ENCODE measurements around the gene MORC2.

The MORC2 gene

GRCh38 chr22:30968924-30969531, 454 bp upstream of the MORC2 start, which contains the start of gene TUG1:
Gene TUG1 (plus strand): TSS chr22:30969265.
- peaks cover 39% of the 10 kb centered on the region for H3K4me1 ChIP-seq (ENCODE audit: insufficient read depth, low read length, poor library complexity, severe bottlenecking)
- H3K79me2 ChIP-seq (ENCODE audit: insufficient read depth, low read length) = peaks cover 92% of the 10 kb centered on the region
- no peaks in the 10 kb centered on the region for H3K9me2 ChIP-seq (replicated peaks; ENCODE audit: low read depth, low read length)
- H3K9ac ChIP-seq (ENCODE audit: low read depth, low read length, poor library complexity, severe bottlenecking) = peak within 1 kb of the TSS; percentile 80
- peaks cover 49% of the 10 kb centered on the region for H4K20me1 ChIP-seq (ENCODE audit: insufficient read depth, low read length, poor library complexity, severe bottlenecking)
- H3K36me3 ChIP-seq (ENCODE audit: insufficient read depth, low read length) = peaks cover 27% of the 10 kb centered on the region
- no peak for TF ChIP-seq CTCF (conservative IDR thresholded peaks at IDR 0.05; ENCODE audit: low read length)
- TF ChIP-seq EZH2phosphoT487 (IDR thresholded peaks at IDR 0.05; ENCODE audit: borderline replicate concordance) = no peak
- H3K9me3 ChIP-seq (ENCODE audit: insufficient read depth, low read depth, low read length) = peaks cover 3% of the 10 kb centered on the region; the same call in 1 of the 2 replicates
- H3K4me2 ChIP-seq (ENCODE audit: low read depth, low read length, poor library complexity, severe bottlenecking) = peak within 1 kb of the TSS; percentile 96
- H3K4me3 ChIP-seq (ENCODE audit: low read length, poor library complexity, severe bottlenecking) = peak within 1 kb of the TSS; percentile 98
- peak within 1 kb of the TSS; percentile 82 for H2AFZ ChIP-seq (ENCODE audit: low read length)
- no peaks in the 10 kb centered on the region for H3F3A ChIP-seq (ENCODE audit: low read depth)
- H3K27me3 ChIP-seq (ENCODE audit: insufficient read depth, low read length, poor library complexity, severe bottlenecking) = no peaks in the 10 kb centered on the region

GRCh38 chr22:30964858-30965257, 3.7 kb downstream of the MORC2 start:
- H4K20me1 ChIP-seq (ENCODE audit: insufficient read depth, low read length, poor library complexity, severe bottlenecking) = peaks cover 19% of the 10 kb centered on the region
- H3K4me1 ChIP-seq (ENCODE audit: insufficient read depth, low read length, poor library complexity, severe bottlenecking) = peaks cover 16% of the 10 kb centered on the region
- no peaks in the 10 kb centered on the region for H3K9me2 ChIP-seq (replicated peaks; ENCODE audit: low read depth, low read length)
- no peak for TF ChIP-seq EZH2phosphoT487 (IDR thresholded peaks at IDR 0.05; ENCODE audit: borderline replicate concordance)
- TF ChIP-seq CTCF (conservative IDR thresholded peaks at IDR 0.05; ENCODE audit: low read length) = no peak
- peaks cover 61% of the 10 kb centered on the region for H3K79me2 ChIP-seq (ENCODE audit: insufficient read depth, low read length)
- H3K4me3 ChIP-seq (ENCODE audit: low read length, poor library complexity, severe bottlenecking) = peak overlapping the region; percentile 98
- no peak overlapping the region for H3K9ac ChIP-seq (ENCODE audit: low read depth, low read length, poor library complexity, severe bottlenecking)
- no peak overlapping the region for H2AFZ ChIP-seq (ENCODE audit: low read length)
- no peaks in the 10 kb centered on the region for H3K9me3 ChIP-seq (ENCODE audit: insufficient read depth, low read depth, low read length)
- H3K27me3 ChIP-seq (ENCODE audit: insufficient read depth, low read length, poor library complexity, severe bottlenecking) = no peaks in the 10 kb centered on the region
- peak overlapping the region; percentile 62 for H3K4me2 ChIP-seq (ENCODE audit: low read depth, low read length, poor library complexity, severe bottlenecking)
- no peaks in the 10 kb centered on the region for H3F3A ChIP-seq (ENCODE audit: low read depth)
- H3K36me3 ChIP-seq (ENCODE audit: insufficient read depth, low read length) = no peaks in the 10 kb centered on the region

- H3K9me3 ChIP-seq (ENCODE audit: insufficient read depth, low read depth, low read length) = no peaks in the 10 kb centered on the region
- no peaks in the 10 kb centered on the region for H3K4me1 ChIP-seq (ENCODE audit: insufficient read depth, low read length, poor library complexity, severe bottlenecking)
- no peaks in the 10 kb centered on the region for H3K79me2 ChIP-seq (ENCODE audit: insufficient read depth, low read length)
- H3K9ac ChIP-seq (ENCODE audit: low read depth, low read length, poor library complexity, severe bottlenecking) = no peak overlapping the region
- H3K4me3 ChIP-seq (ENCODE audit: low read length, poor library complexity, severe bottlenecking) = no peak overlapping the region
- H3K4me2 ChIP-seq (ENCODE audit: low read depth, low read length, poor library complexity, severe bottlenecking) = no peak overlapping the region
- peaks cover 4% of the 10 kb centered on the region for H4K20me1 ChIP-seq (ENCODE audit: insufficient read depth, low read length, poor library complexity, severe bottlenecking)
- no peak overlapping the region for H2AFZ ChIP-seq (ENCODE audit: low read length)
- TF ChIP-seq EZH2phosphoT487 (IDR thresholded peaks at IDR 0.05; ENCODE audit: borderline replicate concordance) = no peak
- no peak for TF ChIP-seq CTCF (conservative IDR thresholded peaks at IDR 0.05; ENCODE audit: low read length)
- H3K36me3 ChIP-seq (ENCODE audit: insufficient read depth, low read length) = peaks cover 7% of the 10 kb centered on the region; the same call in 1 of the 2 replicates
- no peaks in the 10 kb centered on the region for H3F3A ChIP-seq (ENCODE audit: low read depth)
- H3K9me2 ChIP-seq (replicated peaks; ENCODE audit: low read depth, low read length) = no peaks in the 10 kb centered on the region
- H3K27me3 ChIP-seq (ENCODE audit: insufficient read depth, low read length, poor library complexity, severe bottlenecking) = no peaks in the 10 kb centered on the region
Observed at GRCh38 chr22:30955153-30955552, 13.4 kb downstream of the MORC2 start.
